Germinal center (tissue), 1 donor: ENCODE measurements around the gene COMMD7.

Experiments used
- DNase-seq: peaks from one replicate; pipeline ENCODE4 v3.0.0; 2012; ENCODE audit warnings: mixed read lengths, low spot score

COMMD7 gene

DNA sequence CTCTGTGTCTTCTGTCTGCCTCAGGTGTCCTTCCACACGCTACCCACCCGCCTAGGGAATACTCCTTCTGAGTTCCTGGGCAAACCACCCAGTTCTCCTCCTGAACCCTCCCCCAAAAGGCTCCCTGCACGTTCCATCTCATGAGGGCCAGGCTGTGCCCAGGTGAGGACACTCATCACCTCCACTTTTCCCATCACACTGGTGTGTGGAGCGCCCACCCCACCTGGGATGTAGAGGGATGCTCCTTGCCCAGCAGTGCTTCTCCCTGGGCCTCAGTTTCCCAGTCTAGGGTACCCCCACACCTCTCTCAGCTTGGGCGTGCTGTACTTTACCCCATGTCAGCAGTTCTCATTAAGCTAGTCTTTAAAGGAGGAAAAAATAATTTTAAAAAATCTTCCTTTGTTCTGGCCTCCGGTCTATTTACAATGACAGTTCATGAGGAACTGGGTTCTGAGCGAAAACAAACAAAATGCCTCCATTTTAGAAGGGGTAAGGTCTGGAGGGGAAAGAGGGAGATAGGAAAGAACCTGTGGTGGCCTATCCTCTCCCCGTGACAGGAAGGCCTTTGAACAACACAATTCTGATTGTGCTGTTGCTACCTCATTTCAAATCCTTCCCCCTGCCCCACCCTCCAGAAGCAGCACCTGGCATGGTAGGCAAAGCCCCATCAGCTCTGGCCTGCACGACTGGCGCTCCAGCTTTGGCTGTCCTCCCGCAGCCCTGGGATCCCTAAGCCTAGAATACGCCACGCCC, 67.9 kb downstream of the COMMD7 start:
- DNase-seq: no peak

DNA sequence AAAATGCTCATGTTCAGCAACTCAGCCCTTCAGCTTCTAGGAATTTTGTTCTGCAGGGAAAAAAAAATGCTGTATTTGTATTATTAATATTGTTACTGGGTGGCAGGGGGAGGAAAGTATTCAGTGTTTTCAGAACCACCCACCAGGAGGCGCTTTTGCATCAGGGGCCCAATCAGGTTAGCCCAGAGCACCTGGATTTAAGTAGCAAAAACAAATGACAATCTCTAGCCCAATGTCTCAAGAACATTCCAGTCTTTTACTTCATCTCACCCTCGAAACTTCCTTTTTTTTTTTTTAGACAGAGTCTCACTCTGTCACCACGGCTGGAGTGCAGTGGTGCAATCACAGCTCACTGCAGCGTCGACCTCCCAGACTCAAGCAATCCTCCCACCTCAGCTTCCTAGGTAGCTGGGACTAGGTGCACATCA, 68.9 kb downstream of the COMMD7 start:
- peak; percentile 85 for DNase-seq

DNA sequence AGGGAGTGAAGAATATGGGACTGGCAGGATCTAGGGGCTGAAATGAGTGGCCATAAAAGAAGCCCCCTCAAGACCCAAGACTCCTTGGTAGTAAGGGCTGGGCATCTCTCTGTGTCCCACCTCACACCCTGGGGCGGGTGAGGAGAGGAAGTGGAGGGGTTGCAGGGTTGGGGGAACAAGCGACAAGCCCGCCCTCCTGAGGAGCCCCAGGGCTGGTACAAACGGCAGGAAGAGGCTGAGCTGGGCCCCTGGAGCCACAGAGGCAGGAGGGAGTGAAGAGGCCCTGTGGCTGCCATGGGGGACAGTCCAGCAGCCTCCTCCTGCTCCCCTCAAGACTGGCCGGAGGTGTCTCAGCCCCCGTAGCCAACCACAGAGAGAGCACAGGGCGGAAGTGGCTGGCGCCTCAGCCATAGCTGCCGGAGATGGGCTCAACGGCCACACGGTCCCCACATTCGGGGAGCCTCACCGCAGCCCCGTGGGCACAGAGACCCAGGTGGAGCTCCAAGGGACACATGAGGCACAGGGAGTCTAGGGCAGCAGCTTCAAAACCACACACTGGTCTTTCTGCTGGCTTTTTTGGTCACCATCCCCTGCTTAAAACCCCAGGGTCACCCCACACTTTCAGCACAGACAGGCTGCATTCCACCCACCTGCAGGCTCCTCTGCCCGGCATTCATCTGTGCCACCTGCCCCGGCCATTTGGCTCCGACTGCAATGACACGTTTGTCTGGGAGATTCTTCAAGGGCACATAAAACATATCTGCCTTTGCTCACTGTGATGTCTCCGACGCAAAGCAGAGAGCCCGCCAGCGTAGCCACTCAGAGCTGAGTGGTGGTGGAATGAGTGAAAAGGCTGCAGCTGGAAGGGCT, 70.0 kb downstream of the COMMD7 start:
- peak; percentile 82 for DNase-seq

DNA sequence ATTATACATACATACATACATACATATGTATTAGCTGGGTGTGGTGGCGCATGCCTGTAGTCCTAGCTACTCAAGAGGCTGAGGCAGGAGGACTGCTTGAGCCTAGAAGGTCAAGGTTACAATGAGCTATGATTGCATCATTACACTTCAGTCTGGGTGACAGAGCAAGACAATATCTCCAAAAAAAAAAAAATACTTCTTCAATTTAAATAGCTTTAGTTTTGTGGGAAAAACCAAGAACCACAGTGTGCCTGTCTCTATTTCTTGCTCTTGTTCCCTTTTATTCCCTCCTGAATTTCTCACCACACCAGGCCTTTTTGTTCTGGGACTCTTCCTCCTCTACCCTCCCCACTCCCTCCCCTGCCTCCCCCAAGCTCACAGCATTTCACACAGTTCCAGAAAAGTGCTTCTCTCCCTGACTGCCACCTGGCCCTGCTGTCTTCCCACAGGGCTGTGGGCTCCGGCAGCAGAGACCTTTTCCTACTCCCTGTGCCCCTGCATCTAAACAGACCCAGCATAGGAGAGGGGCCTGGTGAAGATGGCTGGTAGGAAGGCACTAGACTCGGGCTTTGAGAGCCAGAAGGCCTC, 70.8 kb downstream of the COMMD7 start:
- no peak for DNase-seq

DNA sequence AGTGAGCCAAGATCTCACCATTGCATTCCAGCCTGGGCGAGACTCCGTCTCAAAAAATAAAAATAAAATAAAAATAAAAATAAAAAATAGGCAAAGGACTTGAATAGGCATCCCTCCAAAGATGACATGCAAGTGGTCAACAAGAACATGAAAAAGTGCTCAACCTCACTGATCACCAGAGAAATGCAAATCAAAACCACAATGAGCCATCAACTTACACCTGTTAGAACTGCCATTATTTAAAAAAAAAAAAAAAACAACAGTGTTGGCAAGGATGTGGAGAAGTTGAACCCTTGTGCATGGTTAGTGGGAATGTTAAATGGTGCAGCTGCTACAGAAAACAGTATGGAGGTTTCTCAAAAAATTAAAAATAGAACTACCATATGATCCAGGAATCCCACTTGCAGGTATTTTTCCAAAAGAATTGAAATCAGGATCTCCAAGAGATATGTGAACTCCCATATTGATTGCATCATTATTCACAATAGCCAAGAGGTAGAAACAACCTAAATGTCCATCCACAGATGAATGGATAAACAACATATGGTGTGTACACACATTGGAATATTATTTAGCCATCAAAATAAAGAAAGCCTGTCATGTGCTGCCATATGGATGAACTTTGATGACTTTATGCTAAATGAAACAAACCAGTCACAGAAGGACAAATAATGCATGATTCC, 72.4 kb downstream of the COMMD7 start:
- no peak for DNase-seq

DNA sequence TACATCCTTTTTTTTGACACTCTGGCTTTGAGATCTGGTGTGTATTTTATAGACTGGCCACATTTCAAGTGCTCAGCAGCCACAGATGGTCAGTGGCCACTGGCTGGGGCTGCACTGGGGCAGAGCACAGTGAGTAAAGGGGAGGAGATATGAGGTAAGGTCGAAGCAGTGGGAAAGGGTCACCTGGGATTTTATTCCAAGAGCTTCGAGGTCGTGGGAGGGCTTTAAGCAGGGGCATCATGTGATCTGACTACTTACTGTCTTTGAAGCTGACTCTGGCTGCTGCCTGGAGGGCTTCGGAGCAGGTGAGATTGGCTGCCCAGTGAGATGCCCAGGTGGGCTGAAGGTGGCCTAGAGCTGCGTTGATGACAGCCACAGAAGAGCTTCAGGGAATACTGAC, 76.2 kb downstream of the COMMD7 start:
- no peak for DNase-seq

DNA sequence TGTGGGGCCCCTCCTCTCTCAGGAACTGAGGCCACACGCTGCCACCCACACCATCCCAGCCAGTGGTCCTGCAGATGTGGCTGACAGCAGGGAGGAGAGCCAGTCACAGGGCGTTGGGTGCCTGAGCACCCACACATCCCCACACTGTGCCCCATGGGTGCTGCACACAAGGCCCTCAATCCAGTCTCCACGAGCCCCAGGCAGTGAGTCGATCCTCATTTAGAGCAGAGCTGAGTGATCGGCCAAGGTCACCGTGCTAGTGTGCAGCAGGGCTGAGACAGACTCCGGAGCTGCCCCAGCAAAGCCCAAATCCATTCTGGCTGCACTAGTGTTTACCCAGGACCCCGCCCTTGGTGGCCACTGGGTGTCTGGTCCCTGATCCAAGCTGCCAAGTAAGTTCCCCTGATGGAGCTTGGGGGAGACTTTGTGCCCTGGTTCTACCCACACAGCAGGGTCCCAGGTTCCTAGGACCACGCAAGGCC, 78.5 kb downstream of the COMMD7 start:
- DNase-seq: no peak

DNA sequence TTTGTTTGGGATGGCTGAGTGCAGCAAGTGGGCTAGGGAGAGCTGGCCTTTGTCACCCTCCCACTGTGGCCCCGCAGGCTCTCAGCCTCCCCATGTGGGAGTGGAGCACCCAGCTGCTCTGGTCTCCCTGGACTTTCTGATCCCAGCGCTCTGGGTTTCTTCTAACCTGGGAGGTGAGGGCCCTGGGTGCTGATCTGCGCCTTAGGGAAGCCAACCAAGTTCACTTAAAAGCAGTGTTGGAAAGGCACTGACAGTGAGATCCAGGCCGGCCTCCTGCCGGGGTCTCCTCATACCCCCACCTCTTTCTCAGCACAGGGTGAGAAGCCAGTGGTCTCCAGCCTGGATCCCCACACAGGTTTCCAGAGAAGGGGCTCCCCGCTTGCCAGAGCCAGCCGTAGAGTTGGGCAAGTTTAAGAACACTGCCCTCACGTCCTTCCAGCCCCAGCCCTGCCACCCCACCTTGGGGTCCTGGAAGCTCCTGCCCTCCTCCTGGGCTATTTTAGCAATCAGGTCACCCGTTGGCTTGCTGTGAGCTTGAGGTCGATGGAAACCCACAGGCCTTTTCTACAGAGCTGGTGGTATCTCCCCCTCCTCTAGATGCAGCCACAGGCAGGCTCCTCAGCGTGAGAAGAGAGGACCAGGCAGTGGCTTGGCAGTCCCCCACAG, 79.1 kb downstream of the COMMD7 start:
- no peak for DNase-seq

DNA sequence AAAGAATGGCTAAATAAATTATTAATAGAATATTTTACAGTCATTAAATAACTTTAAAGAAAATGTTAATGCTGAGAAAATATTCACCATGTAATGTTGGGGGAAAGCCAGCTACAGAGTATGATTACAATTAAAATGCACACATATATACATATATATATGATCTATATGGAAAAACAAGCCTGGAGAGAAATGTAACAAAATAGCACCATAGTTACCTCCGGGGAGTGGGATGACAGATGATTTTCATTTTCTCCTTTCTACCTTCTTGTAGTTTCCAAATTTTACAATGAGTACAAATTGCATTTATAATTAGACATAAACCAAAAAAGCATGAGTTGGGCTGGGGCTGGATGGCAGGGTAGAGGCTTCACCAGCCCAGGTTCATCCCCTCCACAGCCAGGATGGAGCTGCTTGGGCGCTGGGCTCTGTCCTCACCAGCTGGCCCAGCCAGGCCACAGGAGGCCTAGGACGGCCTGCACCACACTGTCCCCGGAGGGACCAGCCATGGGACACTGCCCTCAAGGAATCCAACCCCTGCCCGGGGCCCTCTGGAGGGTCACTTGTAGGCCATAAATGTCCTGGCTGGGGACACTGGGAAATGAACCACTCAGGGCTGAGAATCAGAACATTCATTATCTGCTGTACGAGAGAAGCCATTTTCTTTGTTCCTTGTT, 79.8 kb downstream of the COMMD7 start:
- no peak for DNase-seq

DNA sequence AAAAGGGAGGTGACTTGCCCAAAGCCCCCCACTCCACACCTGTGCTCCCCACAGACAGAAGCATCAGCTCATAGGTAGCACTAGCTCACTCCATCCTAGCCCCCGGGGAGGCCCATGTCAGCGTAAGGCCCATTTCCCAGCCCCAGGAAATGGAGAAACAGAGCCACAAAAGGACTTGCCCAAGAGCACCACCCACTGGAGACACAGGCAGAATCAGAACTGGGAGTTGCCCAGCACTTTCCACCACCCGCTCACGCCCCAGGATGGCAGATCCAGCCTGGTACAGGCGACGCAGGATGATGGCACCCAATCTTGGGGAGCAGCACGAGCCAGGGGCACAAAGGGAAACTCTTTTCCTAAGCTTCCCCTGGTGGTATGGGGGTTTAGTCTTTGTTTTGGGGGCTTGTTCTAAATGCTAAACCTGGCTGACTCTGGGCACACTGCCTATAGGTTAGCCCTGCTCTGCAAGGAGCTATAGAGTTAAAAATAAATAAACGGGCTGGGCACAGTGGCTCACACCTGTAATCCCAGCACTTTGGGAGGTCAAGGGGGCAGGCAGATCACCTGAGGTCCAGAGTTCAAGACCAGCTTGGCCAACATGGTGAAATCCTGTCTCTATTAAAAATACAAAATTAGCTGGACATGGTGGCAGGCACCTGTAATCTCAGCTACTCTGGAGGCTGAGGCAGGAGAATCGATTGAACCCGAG, 81.3 kb downstream of the COMMD7 start:
- no peak for DNase-seq

DNA sequence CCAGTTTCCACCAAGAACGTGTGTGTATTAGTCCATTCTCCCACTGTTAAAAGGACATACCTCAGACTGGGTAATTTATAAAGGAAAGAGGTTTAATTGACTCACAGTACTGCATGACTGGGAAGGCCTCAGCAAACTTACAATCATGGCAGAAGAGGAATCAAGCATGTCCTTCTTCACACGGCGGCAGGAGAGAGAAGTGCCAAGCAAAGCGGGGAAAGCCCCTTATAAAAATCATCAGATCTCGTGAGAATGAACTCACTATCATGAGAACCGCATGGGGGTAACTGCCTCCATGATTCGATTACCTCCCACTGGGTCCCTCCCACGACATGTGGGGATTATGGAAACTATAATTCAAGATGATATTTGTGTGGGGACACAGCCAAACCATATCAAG, 82.6 kb downstream of the COMMD7 start:
- no peak for DNase-seq

DNA sequence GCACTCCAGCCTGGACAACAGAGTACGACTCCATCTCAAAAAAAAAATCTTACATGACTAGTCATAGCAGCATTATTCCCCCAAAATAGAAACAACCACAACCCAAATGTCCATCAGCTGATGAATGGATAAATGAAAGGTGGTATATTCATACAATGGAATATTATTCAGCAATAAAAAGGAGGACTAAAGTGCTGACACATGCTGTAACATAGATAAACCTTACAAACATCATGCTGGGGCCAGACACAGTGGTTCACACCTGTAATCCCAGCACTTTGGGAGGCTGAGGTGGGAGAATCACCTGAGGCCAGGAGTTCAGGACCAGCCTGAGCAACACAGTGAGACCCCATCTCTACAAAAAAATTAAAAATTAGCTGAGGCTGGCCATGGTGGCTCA, 86.4 kb downstream of the COMMD7 start:
- DNase-seq: no peak

DNA sequence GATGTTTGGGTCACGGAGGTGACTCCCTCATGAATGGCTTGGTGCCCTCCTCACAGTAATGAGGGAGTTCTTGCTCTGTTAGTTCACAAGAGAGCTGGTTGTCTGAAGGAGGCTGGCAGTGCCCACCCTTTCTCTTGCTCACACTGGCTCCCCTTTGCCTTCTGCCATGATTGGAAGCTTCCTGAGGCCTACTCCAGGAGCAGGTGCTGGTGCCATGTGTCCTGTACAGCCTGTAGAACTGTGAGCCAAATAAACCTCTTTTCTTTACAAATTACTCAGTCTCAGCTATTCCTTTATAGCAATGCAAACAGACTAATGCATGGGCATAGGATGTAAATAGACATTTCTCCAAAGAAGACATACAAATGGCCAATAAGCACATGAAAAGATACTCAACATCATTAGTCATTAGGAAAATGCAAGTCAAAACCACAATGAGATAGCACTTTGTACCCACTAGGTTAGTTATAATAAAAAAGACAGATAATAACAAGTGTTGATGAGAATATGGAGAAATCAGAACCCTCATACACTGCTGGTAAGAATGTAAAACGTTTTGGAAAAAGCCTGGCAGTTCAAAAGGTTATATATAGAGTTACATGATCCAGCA, 87.3 kb downstream of the COMMD7 start:
- DNase-seq: no peak

DNA sequence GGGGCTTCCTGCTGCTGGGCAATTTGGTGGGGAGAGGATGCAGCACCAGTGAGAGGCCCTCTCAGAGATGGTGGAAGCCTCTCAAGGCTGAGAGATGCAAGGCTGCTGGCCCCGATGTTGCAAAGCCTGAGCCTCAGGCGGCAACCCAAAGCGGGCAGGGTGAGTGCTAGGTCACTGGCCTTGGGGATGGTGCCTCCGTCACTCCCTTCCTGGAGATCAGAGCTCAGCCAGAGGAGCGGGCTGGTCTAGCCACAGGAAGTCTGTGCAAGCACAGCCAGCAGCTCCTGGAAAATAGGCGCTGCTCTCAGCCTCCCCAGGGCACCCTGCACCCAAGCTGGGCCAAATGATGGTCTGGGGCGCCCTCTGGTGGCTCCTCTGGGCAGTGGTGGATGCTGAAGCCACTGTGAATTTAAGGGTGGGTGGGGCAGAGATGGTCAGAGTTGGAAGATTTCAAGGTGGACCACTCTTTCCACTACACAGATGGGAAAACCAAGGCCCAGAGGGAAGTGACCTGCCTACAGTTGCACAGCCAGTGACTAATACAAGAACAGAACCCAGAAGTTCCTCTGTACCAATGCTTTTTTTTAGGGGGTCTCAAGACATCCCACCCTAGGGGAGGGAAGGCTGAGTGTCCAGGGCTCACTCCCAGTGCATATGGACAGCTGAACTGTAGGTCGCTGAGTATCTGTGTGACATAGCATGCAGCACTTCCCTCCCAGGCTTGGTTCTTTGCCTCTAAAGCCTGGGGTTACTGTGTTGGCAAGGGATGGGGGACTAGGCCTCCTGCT, 90.3 kb downstream of the COMMD7 start:
- peak; percentile 87 for DNase-seq
